ENCODE data around the gene NFE2.

DNA sequence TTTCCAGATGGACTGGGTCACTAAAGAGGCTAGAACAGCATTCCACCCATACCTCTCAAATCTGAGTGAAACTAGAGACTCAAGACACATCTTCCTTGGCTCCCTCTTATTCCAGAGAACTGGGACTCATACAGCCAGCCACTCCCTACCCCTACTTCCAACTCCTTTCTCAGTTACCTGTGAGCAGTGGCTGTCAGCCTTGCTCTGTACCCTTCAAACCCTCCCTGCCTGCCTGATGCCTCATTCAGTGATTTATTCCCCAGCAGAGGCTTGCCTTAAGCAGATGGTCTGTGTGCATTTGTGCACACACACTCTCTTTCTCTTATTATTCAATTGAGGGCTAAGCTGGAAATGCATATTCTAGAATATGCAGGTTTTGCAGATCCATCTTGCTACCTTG, 48.9 kb upstream of the NFE2 start:
- TF ChIP-seq, protein P1, sequence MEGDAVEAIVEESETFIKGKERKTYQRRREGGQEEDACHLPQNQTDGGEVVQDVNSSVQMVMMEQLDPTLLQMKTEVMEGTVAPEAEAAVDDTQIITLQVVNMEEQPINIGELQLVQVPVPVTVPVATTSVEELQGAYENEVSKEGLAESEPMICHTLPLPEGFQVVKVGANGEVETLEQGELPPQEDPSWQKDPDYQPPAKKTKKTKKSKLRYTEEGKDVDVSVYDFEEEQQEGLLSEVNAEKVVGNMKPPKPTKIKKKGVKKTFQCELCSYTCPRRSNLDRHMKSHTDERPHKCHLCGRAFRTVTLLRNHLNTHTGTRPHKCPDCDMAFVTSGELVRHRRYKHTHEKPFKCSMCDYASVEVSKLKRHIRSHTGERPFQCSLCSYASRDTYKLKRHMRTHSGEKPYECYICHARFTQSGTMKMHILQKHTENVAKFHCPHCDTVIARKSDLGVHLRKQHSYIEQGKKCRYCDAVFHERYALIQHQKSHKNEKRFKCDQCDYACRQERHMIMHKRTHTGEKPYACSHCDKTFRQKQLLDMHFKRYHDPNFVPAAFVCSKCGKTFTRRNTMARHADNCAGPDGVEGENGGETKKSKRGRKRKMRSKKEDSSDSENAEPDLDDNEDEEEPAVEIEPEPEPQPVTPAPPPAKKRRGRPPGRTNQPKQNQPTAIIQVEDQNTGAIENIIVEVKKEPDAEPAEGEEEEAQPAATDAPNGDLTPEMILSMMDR (IDR thresholded peaks at IDR 0.05 in 4 of 5, conservative IDR thresholded peaks at IDR 0.05 in 1 of 5) = no peak
- no peak for TF ChIP-seq POLR2A (IDR thresholded peaks at IDR 0.05)
